Neuronal stem cell (in vitro differentiated cells): Measurements from ENCODE around the gene MRPS31.

Experiments used
- DNase-seq: peaks from one replicate; pipeline ENCODE4 v3.0.0-alpha.2; 2013; ENCODE audit warnings: low spot score
- H2AFZ ChIP-seq: one replicate; pipeline ENCODE4 v1.6.1; 2013; ENCODE audit warnings: mild to moderate bottlenecking, low read length, inconsistent platforms
- H2AK5ac ChIP-seq: 2 replicates; pipeline ENCODE4 v1.6.1; 2013; ENCODE audit warnings: low read depth, mild to moderate bottlenecking, inconsistent platforms, low read length, moderate library complexity, mixed read lengths
- H2BK120ac ChIP-seq: 2 replicates; pipeline ENCODE4 v1.6.1; 2013; ENCODE audit warnings: low read depth, mild to moderate bottlenecking, inconsistent platforms, low read length, moderate library complexity, mixed read lengths
- H2BK12ac ChIP-seq: one replicate; pipeline ENCODE4 v1.6.1; 2013; ENCODE audit warnings: low read length, inconsistent platforms
- H2BK15ac ChIP-seq: 2 replicates; pipeline ENCODE4 v1.6.1; 2013; ENCODE audit warnings: mild to moderate bottlenecking, low read length, inconsistent platforms, mixed read lengths
- H2BK5ac ChIP-seq: one replicate; pipeline ENCODE4 v1.6.1; 2013; ENCODE audit warnings: inconsistent platforms, mild to moderate bottlenecking, low read length, moderate library complexity
- H3K14ac ChIP-seq: one replicate; pipeline ENCODE4 v1.6.1; 2013; ENCODE audit warnings: low read length, inconsistent platforms
- H3K18ac ChIP-seq: 2 replicates; pipeline ENCODE4 v1.6.1; 2013; ENCODE audit warnings: low read length, inconsistent platforms
- H3K23ac ChIP-seq: 2 replicates; pipeline ENCODE4 v1.6.1; 2013; ENCODE audit warnings: low read depth, mild to moderate bottlenecking, mixed read lengths, low read length, inconsistent platforms; ENCODE audit not compliant: poor library complexity
- H3K27ac ChIP-seq: replicated peaks from 3 replicates; pipeline ENCODE4 v1.5.1; 2013; ENCODE audit warnings: low read length, inconsistent platforms
- H3K27me3 ChIP-seq, 3 experiments: 2 replicates each; pipeline ENCODE4 v1.6.1; 2013; ENCODE audit warnings: low read length in 3 of 3, mild to moderate bottlenecking in 2 of 3, inconsistent platforms in 1 of 3, low read depth in 1 of 3, mixed read lengths in 1 of 3, moderate library complexity in 1 of 3; ENCODE audit not compliant: control insufficient read depth in 3 of 3, insufficient read depth in 3 of 3
- H3K36me3 ChIP-seq, 2 donors: replicated peaks in 1 of 2; 2 replicates each; pipeline ENCODE4 v1.6.1; 2013; ENCODE audit warnings: low read length in 2 of 2; ENCODE audit not compliant: control insufficient read depth in 2 of 2, insufficient read depth in 2 of 2
- H3K4ac ChIP-seq: 2 replicates; pipeline ENCODE4 v1.6.1; 2013; ENCODE audit warnings: inconsistent platforms, mild to moderate bottlenecking, low read length, moderate library complexity
- H3K4me1 ChIP-seq, 2 donors: 1 replicate in 1 of 2; 2 replicates in 1 of 2; pipeline ENCODE4 v1.6.1; 2013; ENCODE audit warnings: low read length in 2 of 2, low read depth in 1 of 2; ENCODE audit not compliant: control insufficient read depth in 2 of 2, insufficient read depth in 1 of 2
- H3K4me2 ChIP-seq: one replicate; pipeline ENCODE4 v1.6.1; 2013; ENCODE audit warnings: mild to moderate bottlenecking, low read length, inconsistent platforms; ENCODE audit not compliant: insufficient read depth, poor library complexity, severe bottlenecking
- H3K4me3 ChIP-seq, 2 donors: 2 replicates each; pipeline ENCODE4 v1.5.1; 2013; ENCODE audit warnings: low read length in 2 of 2, mild to moderate bottlenecking in 2 of 2, inconsistent platforms in 1 of 2, moderate library complexity in 1 of 2
- H3K79me1 ChIP-seq: one replicate; pipeline ENCODE4 v1.6.1; 2013; ENCODE audit warnings: low read depth, mild to moderate bottlenecking, inconsistent platforms, low read length, moderate library complexity
- H3K9ac ChIP-seq: one replicate; pipeline ENCODE4 v1.6.1; 2013; ENCODE audit warnings: mild to moderate bottlenecking, low read depth, low read length, inconsistent platforms; ENCODE audit not compliant: poor library complexity
- H3K9me3 ChIP-seq, 2 donors: replicated peaks in 1 of 2; 2 replicates each; pipeline versions ENCODE3 to v1.6.1; 2013; ENCODE audit warnings: low read length in 2 of 2, mild to moderate bottlenecking in 2 of 2, inconsistent platforms in 1 of 2, low read depth in 1 of 2, mixed read lengths in 1 of 2, moderate library complexity in 1 of 2; ENCODE audit not compliant: control insufficient read depth in 2 of 2, insufficient read depth in 1 of 2
- H4K8ac ChIP-seq: one replicate; pipeline ENCODE4 v1.6.1; 2013; ENCODE audit warnings: low read depth, mild to moderate bottlenecking, inconsistent platforms, low read length, moderate library complexity
- H4K91ac ChIP-seq: one replicate; pipeline ENCODE4 v1.6.1; 2013; ENCODE audit warnings: low read length, low read depth, mild to moderate bottlenecking, inconsistent platforms; ENCODE audit not compliant: poor library complexity
- WGBS, 2 donors: extraction: QIAGEN DNeasy Blood & Tissue Kit; methylation state at CpG; one replicate each; pipeline ENCODE4 v1.1.7; 2013; ENCODE audit warnings: missing lambda C conversion rate in 2 of 2, mixed read lengths in 1 of 2; ENCODE audit not compliant: insufficient read length in 2 of 2, insufficient replicate concordance in 1 of 2; ENCODE audit errors: extremely low coverage in 2 of 2; 5-methylcytosine and 5-hydroxymethylcytosine counted together

MRPS31 gene

DNA sequence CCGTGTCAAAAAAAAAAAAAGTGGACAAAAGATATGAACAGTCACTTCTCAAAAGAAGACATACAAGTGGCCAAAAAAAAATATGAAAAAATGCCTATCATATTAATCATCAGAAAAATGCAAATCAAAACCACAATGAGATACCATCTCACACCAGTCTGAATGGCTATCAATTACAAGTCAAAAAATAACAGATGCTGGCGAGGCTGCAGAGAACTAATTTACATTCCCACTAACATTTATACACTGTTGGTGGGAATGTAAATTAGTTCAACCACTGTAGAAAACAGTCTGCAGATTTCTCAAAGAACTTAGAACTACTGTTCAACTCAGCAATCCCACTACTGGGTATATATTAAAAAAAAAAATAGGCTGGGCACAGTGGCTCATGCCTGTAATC lies 78.0 kb downstream of the MRPS31 start:
- Histone ChIP-seq H4K8ac (no peak overlapping the region), H3K9me3 (no peaks in the 10 kb centered on the region), H2AFZ (no peak overlapping the region), H3K4me2 (no peak overlapping the region), H3K9ac (no peak overlapping the region), H3K36me3 (no peaks in the 10 kb centered on the region), H3K18ac (no peak overlapping the region), H4K91ac (no peak overlapping the region), H2AK5ac (no peak overlapping the region), H3K27me3 (no peaks in the 10 kb centered on the region), H2BK5ac (no peak overlapping the region), H3K14ac (no peak overlapping the region), H3K23ac (no peak overlapping the region), H3K4me1 (no peaks in the 10 kb centered on the region), H3K4ac (no peak overlapping the region), H2BK12ac (no peak overlapping the region), H2BK15ac (no peak overlapping the region), H2BK120ac (no peak overlapping the region), H3K4me3 (no peak overlapping the region), H3K27ac (no peak overlapping the region), H3K79me1 (no peaks in the 10 kb centered on the region)
- DNase-seq: no peak
- no CpG with 5 or more reads among the region's 2 CpGs for WGBS, 2 donors

DNA sequence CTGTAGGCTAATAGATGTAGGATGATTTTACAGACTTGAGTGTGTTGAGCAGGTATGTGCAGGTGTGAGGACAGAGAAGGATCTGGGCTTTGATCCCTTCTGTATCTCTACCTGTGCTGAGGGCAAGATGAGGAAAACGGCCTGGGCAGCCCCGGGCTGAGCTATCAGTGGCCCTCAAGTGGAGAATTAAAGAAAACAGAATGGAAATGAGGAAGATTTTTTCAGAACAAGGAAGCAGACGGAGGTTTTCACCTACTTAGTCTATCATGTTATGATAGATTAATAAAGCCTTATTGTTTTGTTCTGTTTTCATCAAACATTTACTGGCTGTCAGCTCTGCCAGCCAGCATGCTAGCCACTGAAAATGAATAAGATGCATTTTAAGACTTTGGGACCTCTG lies 82.2 kb downstream of the MRPS31 start:
- no peak overlapping the region for H3K18ac ChIP-seq
- no peak overlapping the region for H2BK15ac ChIP-seq
- H4K91ac ChIP-seq: no peak overlapping the region
- H3K9me3 ChIP-seq: no peaks in the 10 kb centered on the region
- no peak for DNase-seq
- no peak overlapping the region for H2BK5ac ChIP-seq
- H3K4me1 ChIP-seq: no peaks in the 10 kb centered on the region
- no peaks in the 10 kb centered on the region for H3K27me3 ChIP-seq
- no peak overlapping the region for H3K4ac ChIP-seq
- no peak overlapping the region for H2AFZ ChIP-seq
- H3K4me2 ChIP-seq: no peak overlapping the region
- H2AK5ac ChIP-seq: no peak overlapping the region
- H3K4me3 ChIP-seq: no peak overlapping the region
- H3K36me3 ChIP-seq: no peaks in the 10 kb centered on the region
- H2BK12ac ChIP-seq: no peak overlapping the region
- H3K14ac ChIP-seq: no peak overlapping the region
- no peak overlapping the region for H3K27ac ChIP-seq
- no CpG with 5 or more reads among the region's 3 CpGs for WGBS, 2 donors
- no peak overlapping the region for H3K23ac ChIP-seq
- no peak overlapping the region for H4K8ac ChIP-seq
- H3K79me1 ChIP-seq: no peaks in the 10 kb centered on the region
- no peak overlapping the region for H3K9ac ChIP-seq
- no peak overlapping the region for H2BK120ac ChIP-seq

DNA sequence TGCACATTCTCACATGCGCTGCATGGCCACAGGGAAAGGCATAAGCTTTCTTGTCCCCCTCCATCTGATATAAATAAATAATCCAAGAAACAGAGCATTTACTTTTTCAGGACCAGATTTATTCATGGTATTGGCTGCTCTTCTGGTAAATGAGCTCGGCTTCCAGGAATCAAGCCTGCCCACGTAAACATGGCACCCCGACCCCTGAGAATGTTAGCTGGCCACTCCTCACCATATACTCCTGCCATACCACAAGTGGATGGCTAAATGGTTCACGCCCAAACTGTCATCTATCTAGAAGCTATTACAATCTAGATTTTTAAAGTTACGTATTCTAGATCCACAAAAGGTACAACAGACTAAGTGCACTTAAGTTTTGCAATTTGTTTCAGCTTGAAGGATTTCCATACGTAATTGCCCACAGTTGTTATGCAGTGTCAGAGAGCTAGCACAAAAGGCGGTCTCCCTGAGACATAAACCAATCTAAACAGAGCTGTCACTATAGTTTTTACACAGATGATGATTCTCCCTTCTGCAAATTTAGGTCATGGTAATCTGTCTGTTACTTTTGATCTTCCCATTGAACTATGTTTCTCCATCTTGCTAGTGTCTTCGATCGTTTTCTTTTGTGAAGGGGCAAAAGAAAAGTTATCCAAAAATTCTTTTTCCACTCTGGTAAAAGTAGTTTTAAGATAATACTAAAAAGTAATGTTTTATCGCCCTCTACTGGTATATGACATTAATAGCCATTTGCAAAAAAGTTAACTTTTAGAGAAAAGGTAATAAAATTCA lies 88.3 kb downstream of the MRPS31 start:
- H2BK5ac ChIP-seq: no peak overlapping the region
- no CpG with 5 or more reads among the region's 11 CpGs for WGBS, 2 donors
- no peaks in the 10 kb centered on the region for H3K27me3 ChIP-seq
- no peak overlapping the region for H3K27ac ChIP-seq
- H2AK5ac ChIP-seq: no peak overlapping the region
- H2AFZ ChIP-seq: peak overlapping the region; percentile 13
- H3K4me3 ChIP-seq: no peak overlapping the region
- H3K14ac ChIP-seq: no peak overlapping the region
- no peak overlapping the region for H4K91ac ChIP-seq
- H3K4me2 ChIP-seq: no peak overlapping the region
- no peak overlapping the region for H3K23ac ChIP-seq
- no peak overlapping the region for H2BK12ac ChIP-seq
- no peak overlapping the region for H3K9ac ChIP-seq
- H2BK15ac ChIP-seq: no peak overlapping the region
- no peak for DNase-seq
- no peak overlapping the region for H2BK120ac ChIP-seq
- H3K9me3 ChIP-seq: peaks cover 0 to 2% of the 10 kb centered on the region in 2 donors
- no peaks in the 10 kb centered on the region for H3K79me1 ChIP-seq
- no peak overlapping the region for H4K8ac ChIP-seq
- peaks cover 0 to 2% of the 10 kb centered on the region in 2 donors for H3K36me3 ChIP-seq
- no peak overlapping the region for H3K18ac ChIP-seq
- H3K4ac ChIP-seq: no peak overlapping the region
- H3K4me1 ChIP-seq: peaks cover 0 to 2% of the 10 kb centered on the region in 2 donors

DNA sequence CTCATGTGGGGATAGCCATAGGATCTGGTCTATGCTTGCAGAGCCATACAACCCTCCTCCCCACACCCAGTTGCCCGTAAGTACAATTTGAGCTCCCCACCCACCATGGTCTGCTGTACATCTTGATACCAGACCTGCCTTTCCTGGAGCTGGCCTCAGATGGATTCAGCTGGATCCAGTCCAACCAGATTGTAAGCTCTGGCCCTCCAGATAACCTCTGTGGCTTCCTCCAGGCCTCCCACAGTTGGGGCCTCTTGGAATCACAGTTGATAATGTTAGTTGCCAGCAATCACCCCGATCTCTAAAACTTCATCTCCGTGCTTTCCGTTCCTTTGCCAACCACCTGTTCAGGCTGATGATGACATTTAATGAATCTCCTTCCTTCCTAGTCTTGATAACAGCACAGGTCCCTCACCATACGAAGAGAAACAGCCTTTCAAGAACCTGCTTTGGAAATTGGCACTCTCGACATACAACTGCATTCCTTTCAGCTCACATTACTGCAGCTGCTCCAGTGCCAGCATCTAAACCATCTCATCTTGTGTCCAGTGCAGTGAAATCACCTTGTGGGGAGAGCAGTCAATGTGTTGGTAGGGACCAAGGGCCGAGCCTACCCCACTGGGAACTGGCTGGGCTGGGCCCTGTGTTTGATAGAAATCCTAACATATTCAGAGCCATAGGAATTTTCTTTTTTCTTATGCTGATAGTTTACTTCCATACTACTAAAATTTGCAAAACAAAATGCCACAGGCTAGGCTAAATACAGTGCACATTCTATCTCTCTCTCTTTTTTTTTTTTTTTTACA lies 89.4 kb downstream of the MRPS31 start:
- Histone ChIP-seq H3K36me3 (peaks cover 0 to 2% of the 10 kb centered on the region in 2 donors), H2BK12ac (no peak overlapping the region), H3K18ac (no peak overlapping the region), H2AK5ac (no peak overlapping the region), H3K4me3 (no peak overlapping the region), H3K14ac (no peak overlapping the region), H3K23ac (no peak overlapping the region), H4K8ac (no peak overlapping the region), H2BK5ac (no peak overlapping the region), H3K27ac (no peak overlapping the region), H2AFZ (peak overlapping the region; percentile 10), H3K4me2 (no peak overlapping the region), H2BK15ac (no peak overlapping the region), H3K27me3 (no peaks in the 10 kb centered on the region), H3K4ac (no peak overlapping the region), H4K91ac (no peak overlapping the region), H3K79me1 (no peaks in the 10 kb centered on the region), H3K9ac (no peak overlapping the region), H3K9me3 (peaks cover 0 to 2% of the 10 kb centered on the region in 2 donors), H3K4me1 (peaks cover 0 to 2% of the 10 kb centered on the region in 2 donors), H2BK120ac (no peak overlapping the region)
- DNase-seq: no peak
- WGBS, 2 donors: no CpG with 5 or more reads among the region's 7 CpGs
